Pancreas (tissue), 10 donors: ENCODE measurements around the gene GSTM5. TPM values are rescaled to one million over a fixed set of nuclear protein-coding genes. Genes with fewer than 3 reads are reported as not detected.
"Not testable (repeated sequence)": the region's sequence is repeated elsewhere in the genome, so short reads cannot be mapped to it uniquely, and the experiment has no call there.

Source experiments
- ATAC-seq, 4 donors: fragments of 200-7000 bp; cut with Tn5 transposase; one replicate each; pipeline versions ENCODE4 v1.8.0 to v1.9.1; 2020; ENCODE audit warnings: mild to moderate bottlenecking in 4 of 4, moderate library complexity in 4 of 4
- DNase-seq, 6 donors: peaks; one replicate each; pipeline ENCODE4 v3.0.0-alpha.2; 2020
- FAIRE-seq: peaks from 2 replicates; lab custom pipeline; 2012; peaks lifted over from hg19 to GRCh38; lab: Jason Lieb, UNC
- H3K27ac ChIP-seq, 4 donors: fragments of 200-600 bp; sonication (generic); 1 replicate in 3 of 4; 2 replicates in 1 of 4; pipeline versions ENCODE4 v1.5.0 to v1.8.0; 2020
- H3K27me3 ChIP-seq, 4 donors: fragments of 200-600 bp; one replicate each; pipeline ENCODE4 v1.8.0; 2021
- H3K36me3 ChIP-seq, 3 donors: fragments of 200-600 bp; sonication (generic) in 1 of 3; one replicate each; pipeline versions ENCODE4 v1.5.0 to v1.8.0; 2020 to 2021
- H3K4me1 ChIP-seq, 3 donors: fragments of 200-600 bp; one replicate each; pipeline ENCODE4 v1.8.0; 2021
- H3K4me3 ChIP-seq, 4 donors: fragments of 200-600 bp; sonication (generic) in 2 of 4; one replicate each; pipeline versions ENCODE4 v1.5.0 to v1.8.0; 2020 to 2021
- H3K9me3 ChIP-seq, 4 donors: fragments of 200-600 bp; one replicate each; pipeline ENCODE4 v1.8.0; 2021
- CTCF ChIP-seq, 4 donors: fragments of 200-600 bp; sonication (generic) in 3 of 4; IDR thresholded peaks; one replicate each; pipeline versions ENCODE4 v1.5.0 to v1.8.0; 2021; ENCODE audit warnings: antibody characterized with exemption in 4 of 4
- WGBS, 2 donors: extraction: QIAGEN DNeasy Blood & Tissue Kit; methylation state at CpG; one replicate each; pipeline ENCODE4 v1.1.7; 2013; 5-methylcytosine and 5-hydroxymethylcytosine counted together
- intact Hi-C, 3 donors: fragments of 100-400 bp; cut with DNase I; formaldehyde crosslinking; loops; one replicate each; pipeline versions ENCODE4 v1.11.1 to v1.14.2; 2022
- polyA plus RNA-seq, 2 donors: library from polyadenylated mRNA; stranded (reverse); fragments of 200-250 nt; gene quantifications; one replicate each; pipeline ENCODE4 v1.2.3, GENCODE V29; 2013
- total RNA-seq, 6 donors: library from RNA; stranded (reverse); fragmentation: NEBNext Ultra II Directional in 4 of 6; extraction: Animal tissue kit (Norgen Biotek cat#: 25700) in 4 of 6; gene quantifications; one replicate each; pipeline versions ENCODE4 v1.2.1 to v1.2.4, GENCODE V29; 2021 to 2023
- donor health status: healthy with polysubstance abuse.
- donor health status: DM: no; HTN: no; CAD: no; lungs with moderate emphysema.
- donor health status: DM: no; HTN: no; CAD: no.
- donor health status: control.
- donor health status: control.
- donor health status: Bipolar disorder and iron deficiency.
- donor health status: DM: yes; HTN: yes; CAD: no.
- donor health status: DM: no; HTN: no; CAD: no.
- donor health status: DM: no; HTN: no; CAD: no.
- donor health status: DM: yes; HTN: yes; CAD: no.

GSTM5 gene
- total and polyA plus RNA-seq, 8 donors, result 0.42 to 4.5 (median 2.1) TPM

- H3K27ac ChIP-seq, result no peak overlapping the region
- peaks cover 0 to 3% (median 0%) of the 10 kb centered on the region in 3 donors for H3K4me1 ChIP-seq
- FAIRE-seq, result no peak
- no peaks in the 10 kb centered on the region for H3K27me3 ChIP-seq
- no peak for TF ChIP-seq CTCF (IDR thresholded peaks at IDR 0.05)
- no peaks in the 10 kb centered on the region for H3K9me3 ChIP-seq
- no peaks in the 10 kb centered on the region for H3K36me3 ChIP-seq
- no peak overlapping the region for H3K4me3 ChIP-seq
- WGBS, 2 donors, result 94 to 95% methylated on average over 22 of the region's 22 CpGs
- no peak for DNase-seq
- intact Hi-C loops, result no loop called here
- no peak for ATAC-seq
These were observed 42.7 kb upstream of the GSTM5 start for GRCh38 chr1:109669246-109669948.

- H3K27ac ChIP-seq, H3K27me3 ChIP-seq, H3K36me3 ChIP-seq, ATAC-seq, H3K4me3 ChIP-seq, H3K9me3 ChIP-seq, FAIRE-seq, H3K4me1 ChIP-seq, intact Hi-C loops, DNase-seq: not testable (repeated sequence)
- 81 to 85% methylated on average over 4 to 5 of the region's 5 CpGs for WGBS, 2 donors
These were observed 42.1 kb upstream of the GSTM5 start for GRCh38 chr1:109669949-109670302.

- DNase-seq, result no peak
- WGBS, 2 donors, result 94 to 99% methylated on average over 5 of the region's 5 CpGs
- no peak for TF ChIP-seq CTCF (IDR thresholded peaks at IDR 0.05)
- no peak for ATAC-seq
- no peak for FAIRE-seq
- no peak overlapping the region for H3K27ac ChIP-seq
- no peak overlapping the region for H3K4me3 ChIP-seq
- H3K4me1 ChIP-seq, result peaks cover 0 to 3% (median 0%) of the 10 kb centered on the region in 3 donors
- no peaks in the 10 kb centered on the region for H3K27me3 ChIP-seq
- intact Hi-C loops, result no loop called here
- no peaks in the 10 kb centered on the region for H3K9me3 ChIP-seq
- H3K36me3 ChIP-seq, result no peaks in the 10 kb centered on the region
These were observed 41.0 kb upstream of the GSTM5 start for GRCh38 chr1:109671067-109671466.

- H3K36me3 ChIP-seq, ATAC-seq, H3K9me3 ChIP-seq, H3K4me1 ChIP-seq, FAIRE-seq, intact Hi-C loops, H3K27me3 ChIP-seq, DNase-seq, H3K4me3 ChIP-seq, H3K27ac ChIP-seq: not testable (repeated sequence)
- WGBS, 2 donors, result 76 to 91% methylated on average over 2 of the region's 2 CpGs
These were observed 38.2 kb upstream of the GSTM5 start for GRCh38 chr1:109673861-109674260.

GRCh38 chr1:109676683-109677381 lies 35.2 kb upstream of the GSTM5 start:
- not testable (repeated sequence) for H3K36me3 ChIP-seq, FAIRE-seq
- WGBS, 2 donors, result 86% methylated on average over 3 of the region's 3 CpGs

GRCh38 chr1:109677459-109677858 lies 34.6 kb upstream of the GSTM5 start:
- 60 to 66% methylated on average over 3 of the region's 3 CpGs for WGBS, 2 donors

More at GRCh38 chr1:109676683-109677381, 35.2 kb upstream of the GSTM5 start:
- DNase-seq, ATAC-seq, intact Hi-C loops, H3K4me1 ChIP-seq, H3K27me3 ChIP-seq, H3K9me3 ChIP-seq, H3K27ac ChIP-seq, H3K4me3 ChIP-seq: not testable (repeated sequence)

GRCh38 chr1:109678637-109679036 lies 33.4 kb upstream of the GSTM5 start:
- ATAC-seq, H3K36me3 ChIP-seq, DNase-seq, intact Hi-C loops, H3K4me3 ChIP-seq, H3K9me3 ChIP-seq, H3K4me1 ChIP-seq, H3K27ac ChIP-seq, FAIRE-seq, H3K27me3 ChIP-seq: not testable (repeated sequence)
- WGBS, 2 donors, result 76 to 82% methylated on average over 2 of the region's 2 CpGs

More at GRCh38 chr1:109677459-109677858, 34.6 kb upstream of the GSTM5 start:
- Histone ChIP-seq H3K9me3 (no peaks in the 10 kb centered on the region), H3K27me3 (no peaks in the 10 kb centered on the region), H3K4me3 (no peak overlapping the region), H3K27ac (no peak overlapping the region), H3K36me3 (no peaks in the 10 kb centered on the region), H3K4me1 (no peaks in the 10 kb centered on the region)
- intact Hi-C loops, result no loop called here
- no peak for DNase-seq
- no peak for TF ChIP-seq CTCF (IDR thresholded peaks at IDR 0.05)
- FAIRE-seq, result no peak
- no peak for ATAC-seq

GRCh38 chr1:109684777-109685176 lies 27.3 kb upstream of the GSTM5 start:
- H3K27me3 ChIP-seq, H3K9me3 ChIP-seq, FAIRE-seq, ATAC-seq, H3K36me3 ChIP-seq, intact Hi-C loops, H3K4me1 ChIP-seq, DNase-seq, H3K27ac ChIP-seq, H3K4me3 ChIP-seq: not testable (repeated sequence)
- 90 to 93% methylated on average over 6 of the region's 6 CpGs for WGBS, 2 donors

- H3K9me3 ChIP-seq, FAIRE-seq, intact Hi-C loops, H3K4me1 ChIP-seq, H3K4me3 ChIP-seq, H3K27ac ChIP-seq, H3K36me3 ChIP-seq, H3K27me3 ChIP-seq: not testable (repeated sequence)
- ATAC-seq (peak in 2 of 4 donors; percentile 47 to 51), DNase-seq (peak in 1 of 6 donors; percentile 35)
- 23 to 43% methylated on average over 1 of the region's 1 CpG for WGBS, 2 donors
These were observed 26.7 kb upstream of the GSTM5 start for GRCh38 chr1:109685399-109685798.
